Smooth muscle cell (in vitro differentiated cells): ENCODE data around the gene CLCA4. TPM values are rescaled to one million over a fixed set of nuclear protein-coding genes. Genes with fewer than 3 reads are reported as not detected.
A peak's percentile ranks its signal among the peaks of the same experiment; 100 is the strongest.
"Not testable (repeated sequence)": the region's sequence is repeated elsewhere in the genome, so short reads cannot be mapped to it uniquely, and the experiment has no call there.

ENCODE experiments used
- DNase-seq: peaks from one replicate; lab custom pipeline; 2025; ENCODE audit not compliant: unreplicated experiment; lab: John Stamatoyannopoulos, UW
- H2AFZ ChIP-seq: fragments of 200-600 bp; sonication (generic); 2 replicates; pipeline ENCODE4 v1.6.0; 2016; ENCODE audit warnings: antibody characterized with exemption, low read depth, mild to moderate bottlenecking
- H3F3A ChIP-seq: fragments of 200-600 bp; sonication (generic); 2 replicates; pipeline ENCODE4 v1.6.0; 2017; ENCODE audit warnings: antibody characterized with exemption, low read depth
- H3K27ac ChIP-seq: fragments of 200-600 bp; sonication (generic); 2 replicates; pipeline ENCODE4 v1.5.1; 2016; ENCODE audit warnings: low read depth, mild to moderate bottlenecking
- H3K27me3 ChIP-seq: fragments of 200-600 bp; sonication (generic); 2 replicates; pipeline ENCODE4 v1.6.1; 2016; ENCODE audit warnings: low read depth, mild to moderate bottlenecking
- H3K36me3 ChIP-seq: fragments of 200-600 bp; sonication (generic); 2 replicates; pipeline ENCODE4 v1.5.1; 2016; ENCODE audit warnings: low read depth
- H3K4me1 ChIP-seq: fragments of 200-600 bp; sonication (generic); 2 replicates; pipeline ENCODE4 v1.5.1; 2016; ENCODE audit warnings: low read depth
- H3K4me2 ChIP-seq: fragments of 200-600 bp; sonication (generic); 2 replicates; pipeline ENCODE4 v1.6.0; 2016; ENCODE audit warnings: mild to moderate bottlenecking
- H3K4me3 ChIP-seq: fragments of 200-600 bp; sonication (generic); 2 replicates; pipeline ENCODE4 v1.5.1; 2016; ENCODE audit warnings: mild to moderate bottlenecking
- H3K79me2 ChIP-seq: fragments of 200-600 bp; sonication (generic); 2 replicates; pipeline ENCODE4 v1.6.0; 2016; ENCODE audit warnings: low read depth, mild to moderate bottlenecking
- H3K9ac ChIP-seq: fragments of 200-600 bp; sonication (generic); 2 replicates; pipeline ENCODE4 v1.6.0; 2016; ENCODE audit warnings: low read depth
- H3K9me3 ChIP-seq: fragments of 200-600 bp; sonication (generic); replicated peaks from 2 replicates; pipeline ENCODE4 v1.5.1; 2016; ENCODE audit warnings: low read depth
- H4K20me1 ChIP-seq: fragments of 200-600 bp; sonication (generic); 2 replicates; pipeline ENCODE4 v1.6.0; 2016; ENCODE audit warnings: low read depth
- WGBS: methylation state at CpG from one replicate; pipeline ENCODE4 v1.1.7; 2016; ENCODE audit warnings: low lambda C conversion rate; 5-methylcytosine and 5-hydroxymethylcytosine counted together
- polyA plus RNA-seq: library from polyadenylated mRNA; unstranded; fragments of >200 nt; fragmentation: Nextera tagmentation; extraction: Ambion mirVana; gene quantifications from 2 replicates; pipeline ENCODE4 v1.2.1, GENCODE V29; 2016
- total RNA-seq: library from RNA; depleted of rRNA; stranded (reverse); fragments of >200 nt; gene quantifications from 2 replicates; pipeline ENCODE4 v1.2.3, GENCODE V29; 2014
- TF ChIP-seq, protein P1 (sequence below): fragments of 200-600 bp; sonication (generic); IDR thresholded peaks from 2 replicates; pipeline ENCODE4 v1.5.1; 2017; ENCODE audit warnings: borderline replicate concordance, mild to moderate bottlenecking, antibody characterized with exemption; ENCODE audit not compliant: insufficient read depth, poor library complexity, severe bottlenecking

CLCA4 gene
- total and polyA plus RNA-seq, 2 experiments from 2014 or later, result not detected

DNA sequence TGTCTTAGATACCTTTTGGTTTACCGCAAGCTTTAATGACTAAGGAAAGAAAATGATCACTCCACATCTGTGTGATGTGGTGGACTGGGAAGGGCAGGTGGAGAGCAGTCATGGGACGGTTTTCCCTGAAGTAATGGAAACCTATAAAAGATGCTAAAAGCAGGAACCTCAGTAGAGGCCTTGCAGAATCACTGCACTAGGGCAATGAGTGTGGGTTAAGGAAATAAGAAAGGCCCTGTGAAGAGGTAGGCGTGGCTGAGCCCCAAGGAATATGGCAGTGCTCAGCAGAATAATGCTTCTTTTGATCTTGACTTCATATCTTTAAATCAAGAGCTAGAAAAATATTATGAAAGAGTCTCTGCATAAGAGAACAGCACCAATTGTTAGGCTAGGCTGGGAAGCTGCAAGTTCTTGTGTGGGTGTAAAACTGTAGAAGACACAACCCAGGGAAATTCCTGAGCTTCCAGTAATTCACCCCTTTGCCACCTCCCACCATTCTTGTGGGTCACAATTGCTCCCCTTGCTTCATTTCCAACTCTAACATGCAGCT is 49.9 kb downstream of the CLCA4 start:
- no peaks in the 10 kb centered on the region for H4K20me1 ChIP-seq
- H3K36me3 ChIP-seq, result no peaks in the 10 kb centered on the region
- peak overlapping the region; percentile 4 for H3K4me2 ChIP-seq
- H3F3A ChIP-seq, result no peaks in the 10 kb centered on the region
- no peak for DNase-seq
- H3K9ac ChIP-seq, result no peak overlapping the region
- TF ChIP-seq, protein P1, sequence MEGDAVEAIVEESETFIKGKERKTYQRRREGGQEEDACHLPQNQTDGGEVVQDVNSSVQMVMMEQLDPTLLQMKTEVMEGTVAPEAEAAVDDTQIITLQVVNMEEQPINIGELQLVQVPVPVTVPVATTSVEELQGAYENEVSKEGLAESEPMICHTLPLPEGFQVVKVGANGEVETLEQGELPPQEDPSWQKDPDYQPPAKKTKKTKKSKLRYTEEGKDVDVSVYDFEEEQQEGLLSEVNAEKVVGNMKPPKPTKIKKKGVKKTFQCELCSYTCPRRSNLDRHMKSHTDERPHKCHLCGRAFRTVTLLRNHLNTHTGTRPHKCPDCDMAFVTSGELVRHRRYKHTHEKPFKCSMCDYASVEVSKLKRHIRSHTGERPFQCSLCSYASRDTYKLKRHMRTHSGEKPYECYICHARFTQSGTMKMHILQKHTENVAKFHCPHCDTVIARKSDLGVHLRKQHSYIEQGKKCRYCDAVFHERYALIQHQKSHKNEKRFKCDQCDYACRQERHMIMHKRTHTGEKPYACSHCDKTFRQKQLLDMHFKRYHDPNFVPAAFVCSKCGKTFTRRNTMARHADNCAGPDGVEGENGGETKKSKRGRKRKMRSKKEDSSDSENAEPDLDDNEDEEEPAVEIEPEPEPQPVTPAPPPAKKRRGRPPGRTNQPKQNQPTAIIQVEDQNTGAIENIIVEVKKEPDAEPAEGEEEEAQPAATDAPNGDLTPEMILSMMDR, result no peak
- no peak overlapping the region for H2AFZ ChIP-seq
- no peaks in the 10 kb centered on the region for H3K9me3 ChIP-seq
- no peak overlapping the region for H3K27ac ChIP-seq
- H3K27me3 ChIP-seq, result no peaks in the 10 kb centered on the region
- 80% methylated on average over 3 of the region's 3 CpGs for WGBS
- H3K4me1 ChIP-seq, result no peaks in the 10 kb centered on the region
- H3K4me3 ChIP-seq, result no peak overlapping the region
- H3K79me2 ChIP-seq, result no peaks in the 10 kb centered on the region

DNA sequence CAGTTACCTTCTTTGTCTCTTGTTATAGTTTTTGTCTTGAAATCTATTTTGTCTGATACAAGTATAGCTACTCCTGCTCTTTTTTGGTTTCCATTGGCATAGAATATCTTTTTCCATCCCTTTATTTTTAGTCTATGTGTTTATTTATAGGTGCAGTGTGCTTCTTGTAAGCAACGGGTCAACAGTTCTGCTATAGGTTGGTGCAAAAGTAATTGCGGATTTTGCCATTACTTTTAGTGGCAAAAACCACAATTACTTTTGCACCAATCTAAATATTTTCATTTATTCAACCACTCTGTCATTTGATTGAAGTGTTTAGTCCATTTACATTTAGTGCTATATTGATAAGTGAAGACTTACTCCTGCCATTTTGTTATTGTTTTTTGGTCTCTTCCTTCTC is 59.2 kb downstream of the CLCA4 start:
- not testable (repeated sequence) for H3K79me2 ChIP-seq, H2AFZ ChIP-seq, H3K9me3 ChIP-seq, H3K27me3 ChIP-seq, H3K9ac ChIP-seq, H3F3A ChIP-seq, H3K4me1 ChIP-seq, H4K20me1 ChIP-seq, DNase-seq, H3K4me3 ChIP-seq, H3K27ac ChIP-seq, H3K36me3 ChIP-seq, H3K4me2 ChIP-seq
- 93% methylated on average over 2 of the region's 2 CpGs for WGBS

DNA sequence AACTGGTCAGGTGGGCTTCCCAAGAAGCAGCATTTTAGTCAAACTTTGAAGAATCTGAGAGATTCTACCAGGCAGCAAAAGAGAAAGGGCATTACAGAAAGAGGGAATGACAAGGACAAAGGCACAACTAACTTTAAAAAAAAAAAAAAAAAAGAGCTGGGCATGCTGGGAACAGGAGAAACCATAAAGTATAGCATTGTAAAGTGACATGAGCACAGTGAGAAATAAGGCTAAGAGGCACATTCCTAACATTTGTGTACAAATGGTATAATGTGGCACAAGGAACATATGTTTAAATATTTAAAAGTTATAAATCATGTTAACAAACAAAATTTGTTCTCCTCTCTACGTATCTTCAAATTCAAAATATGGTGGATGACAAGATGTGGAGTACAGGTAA is 69.6 kb downstream of the CLCA4 start:
- Histone ChIP-seq H3K27ac (no peak overlapping the region), H3K4me2 (no peak overlapping the region)
- 93% methylated on average over 1 of the region's 1 CpG for WGBS

DNA sequence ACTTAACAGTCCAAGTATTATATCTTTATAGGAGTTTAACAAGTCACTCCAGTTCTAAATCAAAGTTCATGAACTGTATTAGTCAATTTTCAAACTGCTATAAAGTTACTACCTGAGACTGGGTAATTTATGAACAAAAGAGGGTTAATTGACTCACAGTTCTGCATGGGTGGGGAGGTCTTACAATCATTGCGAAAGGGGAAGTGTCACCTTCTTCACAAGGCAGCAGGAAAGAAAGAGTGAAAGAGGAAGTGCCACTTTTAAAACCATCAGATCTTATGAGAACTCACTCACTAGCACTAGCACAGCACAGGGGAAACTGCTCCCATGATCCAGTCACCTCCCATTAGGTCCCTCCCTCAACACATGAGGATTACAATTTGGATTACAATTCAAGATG is 70.0 kb downstream of the CLCA4 start:
- Histone ChIP-seq H3K4me1 (no peaks in the 10 kb centered on the region), H3K27ac (no peak overlapping the region), H4K20me1 (no peaks in the 10 kb centered on the region), H3F3A (no peaks in the 10 kb centered on the region), H3K36me3 (no peaks in the 10 kb centered on the region), H3K4me3 (no peak overlapping the region), H3K27me3 (no peaks in the 10 kb centered on the region), H3K4me2 (no peak overlapping the region), H3K79me2 (no peaks in the 10 kb centered on the region), H2AFZ (no peak overlapping the region), H3K9me3 (no peaks in the 10 kb centered on the region), H3K9ac (no peak overlapping the region)
- TF ChIP-seq, protein P1, result no peak
- no peak for DNase-seq
- 82% methylated on average over 1 of the region's 1 CpG for WGBS

More for the DNA sequence above, 69.6 kb downstream of the CLCA4 start:
- H3K4me3 ChIP-seq, result no peak overlapping the region
- H3K27me3 ChIP-seq, result no peaks in the 10 kb centered on the region
- H4K20me1 ChIP-seq, result no peaks in the 10 kb centered on the region
- H3K4me1 ChIP-seq, result no peaks in the 10 kb centered on the region
- TF ChIP-seq, protein P1, result no peak
- H2AFZ ChIP-seq, result no peak overlapping the region
- H3K9me3 ChIP-seq, result no peaks in the 10 kb centered on the region
- H3K9ac ChIP-seq, result no peak overlapping the region
- H3F3A ChIP-seq, result no peaks in the 10 kb centered on the region
- H3K79me2 ChIP-seq, result no peaks in the 10 kb centered on the region
- no peak for DNase-seq
- H3K36me3 ChIP-seq, result no peaks in the 10 kb centered on the region
